ENCODE measurements around the gene ALOX15.
"Not testable (repeated sequence)": the region's sequence is repeated elsewhere in the genome, so short reads cannot be mapped to it uniquely, and the experiment has no call there.

ALOX15 gene

GRCh38 chr17:4592240-4593005 lies 49.1 kb downstream of the ALOX15 start:
- DNase-seq = no peak

GRCh38 chr17:4591529-4591928 lies 49.9 kb downstream of the ALOX15 start:
- DNase-seq = no peak

DNA sequence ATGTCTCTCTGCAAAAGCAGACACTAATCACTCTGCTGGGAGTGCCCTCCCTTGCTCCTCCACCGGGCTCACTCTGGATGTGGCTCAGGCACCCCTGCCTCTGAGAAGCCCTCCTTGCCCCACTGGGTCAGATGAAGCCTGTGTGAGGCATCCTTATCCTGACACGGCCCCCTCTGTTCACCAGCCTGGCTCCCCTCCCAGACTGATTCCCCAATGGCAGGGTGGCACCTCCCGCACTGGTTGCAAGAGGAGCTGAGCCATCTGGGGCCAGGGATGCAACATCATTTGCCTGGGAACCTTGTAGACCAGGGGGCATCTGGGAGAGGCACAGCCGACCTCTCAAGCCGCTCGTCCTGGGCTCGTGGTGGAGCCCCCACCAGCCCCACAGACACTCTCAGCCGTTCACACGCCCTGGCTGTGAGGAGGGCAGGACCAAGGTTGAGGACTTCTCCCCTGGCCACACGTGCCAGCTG lies 50.5 kb downstream of the ALOX15 start:
- no peak for DNase-seq

- not testable (repeated sequence) for DNase-seq
Measured at GRCh38 chr17:4590042-4590441, 51.4 kb downstream of the ALOX15 start.

GRCh38 chr17:4588898-4589625 lies 52.4 kb downstream of the ALOX15 start:
- no peak for DNase-seq

DNA sequence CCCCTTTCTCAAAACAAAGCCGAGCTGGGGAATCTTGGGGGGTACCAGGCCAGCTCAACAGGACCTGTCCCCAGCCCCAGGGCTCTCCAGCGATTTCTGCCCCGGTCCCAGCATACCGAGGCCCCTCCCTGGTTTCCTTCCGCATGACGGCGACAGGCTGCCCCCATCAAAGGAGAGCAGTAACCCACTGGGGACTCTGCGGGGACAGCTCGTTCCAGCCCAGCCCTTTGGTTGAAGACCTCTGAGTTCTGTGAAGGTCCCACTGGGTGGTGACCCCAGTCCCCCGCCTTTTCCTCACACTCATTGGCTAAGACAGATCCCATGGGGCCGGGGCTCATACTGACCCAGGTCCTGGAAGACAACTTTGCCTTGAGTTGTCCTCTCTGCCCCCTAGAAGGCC lies 53.1 kb downstream of the ALOX15 start:
- no peak for DNase-seq

GRCh38 chr17:4587803-4588202 lies 53.7 kb downstream of the ALOX15 start:
- no peak for DNase-seq

DNA sequence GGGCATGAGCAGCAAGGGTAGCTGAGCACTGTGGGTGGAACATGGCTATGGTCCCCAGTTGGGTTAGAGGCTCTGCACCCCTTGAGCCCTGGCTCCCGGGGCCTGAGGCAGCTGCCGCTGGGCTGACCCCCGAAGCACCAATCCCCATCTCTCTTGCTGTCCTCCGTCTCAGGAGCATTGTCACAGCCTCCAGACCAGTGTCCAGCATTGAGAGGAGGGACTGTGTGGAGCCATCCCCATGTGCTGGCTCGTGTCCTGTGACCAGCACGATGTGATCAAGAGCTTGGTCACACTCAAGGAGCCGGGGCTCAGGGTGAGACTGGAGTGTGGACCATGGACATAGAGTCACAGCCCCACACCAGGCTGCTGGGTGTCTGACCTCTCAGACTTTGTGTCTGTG lies 54.3 kb downstream of the ALOX15 start:
- DNase-seq = no peak

- no peak for DNase-seq
Measured at GRCh38 chr17:4586043-4586442, 55.4 kb downstream of the ALOX15 start.

DNA sequence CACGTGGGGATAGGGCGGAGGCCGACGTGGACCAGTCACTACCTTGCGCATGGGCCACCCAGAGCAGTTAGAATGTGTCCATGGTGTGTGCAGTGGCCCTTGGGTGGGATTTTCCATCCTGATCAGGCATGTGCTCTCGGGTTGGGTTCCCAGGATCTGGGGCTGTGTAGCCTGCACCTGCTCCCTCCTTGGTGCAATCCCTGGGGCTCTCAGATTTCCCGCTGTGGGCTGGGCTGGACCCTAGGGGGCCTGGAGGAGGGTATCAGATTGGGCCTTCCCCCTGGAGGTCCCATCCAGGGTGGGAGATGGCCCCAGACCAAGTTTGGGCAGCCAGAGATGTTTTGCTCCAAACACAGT lies 55.9 kb downstream of the ALOX15 start:
- DNase-seq = no peak

- DNase-seq = no peak
Measured at GRCh38 chr17:4584917-4585637, 56.4 kb downstream of the ALOX15 start.

DNA sequence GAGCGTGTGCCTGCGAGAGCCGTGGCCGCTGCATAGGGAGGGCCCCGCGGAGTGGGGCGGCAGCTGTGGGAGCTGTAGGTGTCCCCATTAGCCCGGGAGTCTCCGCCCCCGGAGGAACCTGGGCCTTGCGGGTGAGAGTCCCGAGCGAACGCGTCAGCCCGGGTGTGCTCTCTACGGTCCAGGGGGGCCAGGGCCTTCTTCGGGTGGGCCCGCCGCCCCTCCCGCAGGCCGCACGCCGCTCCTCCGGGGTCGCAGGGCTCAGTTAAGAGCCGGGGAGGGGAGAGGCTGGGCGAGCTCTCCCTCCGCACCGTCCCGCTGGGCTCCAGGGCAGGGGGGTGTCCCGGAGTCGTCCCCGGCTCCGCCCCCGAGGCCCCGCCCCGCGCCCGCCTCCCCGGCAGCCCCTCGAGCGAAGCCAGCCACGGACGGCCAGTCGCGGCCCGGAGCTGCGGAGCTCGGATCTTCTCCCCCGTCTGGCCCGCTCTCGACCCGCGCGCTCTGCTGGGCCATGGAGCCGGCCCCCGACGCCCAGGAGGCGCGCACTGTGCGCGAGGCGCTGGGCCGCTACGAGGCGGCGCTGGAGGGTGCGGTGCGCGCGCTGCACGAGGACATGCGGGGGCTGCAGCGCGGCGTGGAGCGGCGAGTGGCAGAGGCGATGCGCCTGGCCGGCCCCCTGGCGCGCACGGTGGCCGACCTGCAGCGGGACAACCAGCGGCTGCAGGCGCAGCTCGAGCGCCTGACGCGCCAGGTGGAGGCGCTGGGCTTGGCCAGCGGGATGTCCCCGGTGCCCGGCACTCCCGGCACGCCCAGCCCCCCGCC lies 57.2 kb downstream of the ALOX15 start, which contains the start of gene SMTNL2:
TSS of gene SMTNL2 (plus strand) at position 429 of the 816 bp plus-strand sequence. CDS start at position 506, 77 bp downstream.
- no peak for DNase-seq

DNA sequence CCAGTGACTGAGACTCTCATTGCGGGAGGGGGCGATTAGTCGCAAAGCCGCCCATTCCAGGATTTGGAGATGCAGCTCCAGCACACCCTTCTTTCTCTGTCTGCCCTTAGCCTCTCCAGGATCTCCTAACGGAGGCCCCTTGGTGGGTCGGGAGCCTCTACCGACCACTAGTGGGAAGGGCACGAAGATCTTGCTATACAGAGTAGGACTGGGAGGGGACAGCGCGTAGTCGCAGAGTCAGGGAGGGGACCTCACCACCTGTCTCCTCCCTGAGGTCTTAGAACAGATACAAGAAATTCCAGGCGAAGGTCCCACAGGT lies 57.7 kb downstream of the ALOX15 start:
- DNase-seq = no peak

DNA sequence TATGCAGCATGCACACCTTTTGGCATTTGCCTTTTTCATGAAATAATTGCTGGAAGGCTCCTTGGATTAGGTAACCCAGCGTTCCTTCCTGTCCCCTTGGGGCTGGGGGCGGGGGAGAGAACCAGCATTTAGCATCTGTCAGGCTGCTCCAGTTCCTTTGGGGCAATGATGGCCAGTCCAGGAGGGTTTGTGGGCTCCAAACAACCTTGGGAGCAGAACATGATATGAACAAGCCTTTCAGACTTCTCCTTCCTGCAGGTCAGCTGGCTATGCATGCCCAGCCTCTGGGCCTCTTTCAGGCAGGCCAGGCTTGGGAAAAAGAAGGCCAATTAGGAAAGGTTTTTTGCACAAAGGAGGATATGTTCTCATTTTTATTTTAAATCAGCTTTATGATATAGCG lies 58.3 kb downstream of the ALOX15 start:
- no peak for DNase-seq

DNA sequence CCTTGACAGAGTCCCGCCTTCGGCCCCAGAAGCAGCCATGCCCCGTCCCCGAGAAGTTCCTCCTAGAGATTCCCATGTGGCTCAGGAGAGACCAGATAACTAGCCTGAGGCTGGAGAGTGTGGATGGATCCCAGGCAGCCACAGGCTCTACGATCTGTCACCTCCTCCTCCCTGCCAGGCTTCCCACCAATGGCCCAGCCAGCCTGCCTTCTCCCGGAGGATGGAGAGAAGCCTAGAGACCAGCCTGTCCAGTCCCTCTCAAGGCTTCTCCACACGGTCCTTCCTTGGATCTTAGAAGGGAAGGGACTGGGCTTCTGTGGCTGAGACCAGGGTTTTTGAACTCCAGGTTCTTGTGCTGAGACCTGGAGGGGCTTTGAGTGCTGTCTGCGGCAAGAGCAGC lies 58.8 kb downstream of the ALOX15 start:
- no peak for DNase-seq

DNA sequence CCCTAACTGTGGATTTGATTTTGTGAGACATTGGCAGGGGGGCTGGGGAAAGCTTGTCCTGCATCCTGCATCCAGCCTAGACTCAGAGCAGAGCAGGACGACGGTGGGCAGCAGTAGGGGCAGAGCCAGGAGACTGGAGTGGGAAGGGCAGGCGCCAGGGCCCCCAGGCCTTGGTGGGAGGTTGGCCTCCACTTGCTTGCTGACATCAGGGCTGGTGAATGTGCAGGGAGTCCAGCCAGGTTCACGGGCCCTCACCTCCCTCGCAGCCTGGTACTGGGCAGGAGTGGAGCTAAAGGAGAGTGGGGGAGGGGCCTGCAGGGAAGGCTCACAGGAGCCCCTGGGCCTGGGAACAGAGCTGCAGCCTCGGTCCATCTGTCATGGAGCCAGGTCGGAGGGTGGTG lies 59.4 kb downstream of the ALOX15 start:
- DNase-seq = no peak

Measured in NCI-H510A (cell line).